Keratinocyte (primary cell): Measurements from ENCODE around the gene SH2B2. TPM values are rescaled to one million over a fixed set of nuclear protein-coding genes. Genes with fewer than 3 reads are reported as not detected.

ENCODE experiments used
- DNase-seq: peaks from one replicate; pipeline ENCODE4 v3.0.0-alpha.2; 2011; ENCODE audit warnings: low read depth, missing footprints, low spot score
- FAIRE-seq: peaks from 2 replicates; lab custom pipeline; 2011; peaks lifted over from hg19 to GRCh38; lab: Jason Lieb, UNC
- H2AFZ ChIP-seq: 2 replicates; pipeline ENCODE4 v1.6.0; 2012; ENCODE audit warnings: low read length, control low read depth, inconsistent platforms; ENCODE audit not compliant: control insufficient read depth
- H3K27ac ChIP-seq: 2 replicates; pipeline ENCODE4 v1.5.1; 2011; ENCODE audit warnings: low read length; ENCODE audit not compliant: control insufficient read depth, insufficient read depth
- H3K27me3 ChIP-seq: 3 replicates; pipeline ENCODE4 v1.6.0; 2011; ENCODE audit warnings: low read length; ENCODE audit not compliant: control insufficient read depth, insufficient read depth; ENCODE audit errors: extremely low read depth
- H3K36me3 ChIP-seq, 2 experiments: 2 replicates in 1 of 2; 3 replicates in 1 of 2; pipeline ENCODE4 v1.5.1; 2011; ENCODE audit warnings: low read length in 2 of 2, mild to moderate bottlenecking in 1 of 2; ENCODE audit not compliant: control insufficient read depth in 2 of 2, insufficient read depth in 2 of 2; ENCODE audit errors: extremely low read depth in 1 of 2
- H3K4me1 ChIP-seq: 3 replicates; pipeline ENCODE4 v1.5.1; 2011; ENCODE audit warnings: low read length; ENCODE audit not compliant: control insufficient read depth, insufficient read depth; ENCODE audit errors: extremely low read depth
- H3K4me2 ChIP-seq: 3 replicates; pipeline ENCODE4 v1.6.0; 2011; ENCODE audit warnings: low read depth, low read length; ENCODE audit not compliant: control insufficient read depth, insufficient read depth; ENCODE audit errors: extremely low read depth
- H3K4me3 ChIP-seq, 3 experiments: fragments of 200-600 bp in 1 of 3; sonication (generic) in 1 of 3; 2 replicates in 2 of 3; 3 replicates in 1 of 3; pipeline ENCODE4 v1.5.1; 2011 to 2016; ENCODE audit warnings: low read length in 3 of 3, mild to moderate bottlenecking in 3 of 3, control low read depth in 2 of 3, inconsistent platforms in 1 of 3, low read depth in 1 of 3, mixed read lengths in 1 of 3, mixed run types in 1 of 3, moderate library complexity in 1 of 3; ENCODE audit not compliant: control insufficient read depth in 2 of 3, insufficient read depth in 2 of 3; ENCODE audit errors: extremely low read depth in 1 of 3
- H3K79me2 ChIP-seq: 2 replicates; pipeline ENCODE4 v1.6.0; 2012; ENCODE audit warnings: low read length; ENCODE audit not compliant: control insufficient read depth, insufficient read depth
- H3K9ac ChIP-seq: 3 replicates; pipeline ENCODE4 v1.6.0; 2011; ENCODE audit warnings: low read length; ENCODE audit not compliant: control insufficient read depth, insufficient read depth; ENCODE audit errors: extremely low read depth
- H3K9me1 ChIP-seq: 3 replicates; pipeline ENCODE4 v1.6.0; 2011; ENCODE audit warnings: low read length; ENCODE audit not compliant: control insufficient read depth, insufficient read depth; ENCODE audit errors: extremely low read depth
- H3K9me3 ChIP-seq: 2 replicates; pipeline ENCODE4 v1.5.1; 2012; ENCODE audit warnings: low read depth, low read length; ENCODE audit not compliant: control insufficient read depth
- H4K20me1 ChIP-seq: 3 replicates; pipeline ENCODE4 v1.6.0; 2011; ENCODE audit warnings: low read length; ENCODE audit not compliant: control insufficient read depth, insufficient read depth; ENCODE audit errors: extremely low read depth
- CTCF ChIP-seq, 3 experiments: IDR thresholded peaks in 1 of 3; conservative IDR thresholded peaks in 1 of 3; optimal IDR thresholded peaks in 1 of 3; 2 replicates in 2 of 3; 3 replicates in 1 of 3; pipeline versions ENCODE3 to v1.5.1; 2011; ENCODE audit warnings: low read length in 3 of 3, mild to moderate bottlenecking in 3 of 3, moderate library complexity in 2 of 3, control low read depth in 1 of 3, inconsistent platforms in 1 of 3; ENCODE audit not compliant: insufficient read depth in 2 of 3; ENCODE audit errors: extremely low read depth in 1 of 3
- EZH2 ChIP-seq: IDR thresholded peaks from one replicate; pipeline ENCODE4 v1.6.1; 2012; ENCODE audit warnings: inconsistent platforms, mild to moderate bottlenecking, low read length, moderate library complexity
- dilution Hi-C: fragments of 300-500 bp; cut with MboI; formaldehyde crosslinking; loops from one replicate; pipeline ENCODE4 v1.7.0; 2020; ENCODE audit warnings: low sequenced_read_pairs; ENCODE audit not compliant: extremely low pct_ligation_motif_present
- polyA plus RNA-seq, 5 experiments: library from polyadenylated mRNA; depleted of rRNA in 3 of 5; stranded (reverse) in 3 of 5; stranded (forward) in 1 of 5; unstranded in 1 of 5; fragments of >200 nt; gene quantifications; 1 replicate in 1 of 5; 2 replicates in 3 of 5; 3 replicates in 1 of 5; pipeline versions ENCODE4 v1.2.1 to v1.2.3, GENCODE V29; 2011 to 2012; ENCODE audit warnings: missing spikeins in 2 of 5, low read depth in 1 of 5, low replicate concordance in 1 of 5

Gene SH2B2
- polyA plus RNA-seq, 1 donor (not counting 4 experiments of a cell fraction or from before 2014, with no cell fraction given) = 0.59 TPM

- TF ChIP-seq CTCF (optimal IDR thresholded peaks at IDR 0.05 in 1 of 3, IDR thresholded peaks at IDR 0.05 in 1 of 3, conservative IDR thresholded peaks at IDR 0.05 in 1 of 3; ENCODE audit: extremely low read depth in 1 of 3, insufficient read depth in 2 of 3, low read length in 3 of 3) = peak in 2 of 3 experiments; percentile 11 to 27
- no peak for TF ChIP-seq EZH2
- H3K4me3 ChIP-seq = no peak overlapping the region
- H3K4me1 ChIP-seq = peaks cover 3% of the 10 kb centered on the region
- no peaks in the 10 kb centered on the region for H3K9me3 ChIP-seq
- no peaks in the 10 kb centered on the region for H3K9me1 ChIP-seq
- peaks cover 17% of the 10 kb centered on the region for H3K27me3 ChIP-seq
- no peak overlapping the region for H2AFZ ChIP-seq
- no peaks in the 10 kb centered on the region for H3K36me3 ChIP-seq
- H4K20me1 ChIP-seq = no peaks in the 10 kb centered on the region
- no peak overlapping the region for H3K4me2 ChIP-seq
- no peak for DNase-seq
- FAIRE-seq = no peak
- no peaks in the 10 kb centered on the region for H3K79me2 ChIP-seq
- no peak overlapping the region for H3K9ac ChIP-seq
- no peak overlapping the region for H3K27ac ChIP-seq
- dilution Hi-C loops = no loop called here
Observed at GRCh38 chr7:102288285-102288930, 1.7 kb downstream of the SH2B2 start.

GRCh38 chr7:102289057-102289456 lies 2.4 kb downstream of the SH2B2 start:
- no peak overlapping the region for H3K9ac ChIP-seq
- DNase-seq (no peak), FAIRE-seq (no peak)

More at GRCh38 chr7:102289057-102289456, 2.4 kb downstream of the SH2B2 start:
- dilution Hi-C loops = no loop called here
- no peaks in the 10 kb centered on the region for H3K9me1 ChIP-seq
- H3K79me2 ChIP-seq = no peaks in the 10 kb centered on the region
- no peak overlapping the region for H2AFZ ChIP-seq
- H3K4me1 ChIP-seq = peaks cover 3% of the 10 kb centered on the region
- H3K9me3 ChIP-seq = no peaks in the 10 kb centered on the region
- no peaks in the 10 kb centered on the region for H3K36me3 ChIP-seq
- H4K20me1 ChIP-seq = no peaks in the 10 kb centered on the region
- H3K27me3 ChIP-seq = peaks cover 17% of the 10 kb centered on the region
- no peak overlapping the region for H3K4me2 ChIP-seq
- H3K27ac ChIP-seq = no peak overlapping the region
- TF ChIP-seq CTCF (optimal IDR thresholded peaks at IDR 0.05 in 1 of 3, IDR thresholded peaks at IDR 0.05 in 1 of 3, conservative IDR thresholded peaks at IDR 0.05 in 1 of 3; ENCODE audit: extremely low read depth in 1 of 3, insufficient read depth in 2 of 3, low read length in 3 of 3) (no peak), EZH2 (no peak)
- no peak overlapping the region for H3K4me3 ChIP-seq
